K562 (cell line): ENCODE data around the gene ATXN1L. TPM values are rescaled to one million over a fixed set of nuclear protein-coding genes. Genes with fewer than 3 reads are reported as not detected.

Source experiments
- ATAC-seq: fragments of 200-7000 bp; cut with Tn5 transposase; 3 replicates; pipeline ENCODE4 v1.9.1; 2020; ENCODE audit warnings: moderate library complexity
- BruUV-seq: library from RNA; stranded (reverse); fragments of 400-500 nt; replicated peaks from 2 replicates; lab custom pipeline; 2021; lab: Mats Ljungman, UMichigan
- CTCF ChIA-PET: fragments of 300-600 bp; formaldehyde crosslinking; extraction: SDS; loops from one replicate; lab custom pipeline; 2021; ENCODE audit warnings: low intra/inter-chr PET ratio; lab: Yijun Ruan, JAX
- POLR2A ChIA-PET: fragments of 300-600, 350-650 bp; sonication (Branson Sonifier 250); formaldehyde crosslinking; extraction: SDS; loops from one replicate; lab custom pipeline; 2021; ENCODE audit warnings: antibody characterized with exemption, inconsistent platforms; lab: Yijun Ruan, JAX
- DNase-seq, 4 experiments: peaks; one replicate each; pipeline versions ENCODE4 v3.0.0 to v3.0.0-alpha.2; 2011 to 2018; ENCODE audit warnings: low spot score in 3 of 4, mixed read lengths in 3 of 4; ENCODE audit errors: extremely low read depth in 1 of 4
- FAIRE-seq: peaks from 2 replicates; lab custom pipeline; 2011; peaks lifted over from hg19 to GRCh38; lab: Jason Lieb, UNC
- H2AFZ ChIP-seq: 2 replicates; pipeline ENCODE4 v1.6.0; 2011; ENCODE audit warnings: low read depth, low read length, control low read depth, inconsistent platforms
- H3K27ac ChIP-seq: fragments of 200-600 bp; 3 replicates; pipeline ENCODE4 v1.8.0; 2011; ENCODE audit warnings: low read depth, mild to moderate bottlenecking, control low read depth, inconsistent platforms, low read length, moderate library complexity, mixed read lengths; ENCODE audit errors: extremely low read depth
- H3K27me3 ChIP-seq, 2 experiments: fragments of 300-600 bp in 1 of 2; 2 replicates in 1 of 2; 3 replicates in 1 of 2; pipeline versions ENCODE4 v1.6.0 to v1.8.0; 2011; ENCODE audit warnings: inconsistent platforms in 2 of 2, low read length in 2 of 2, mild to moderate bottlenecking in 1 of 2, mixed read lengths in 1 of 2, moderate library complexity in 1 of 2; ENCODE audit not compliant: control insufficient read depth in 2 of 2, insufficient read depth in 2 of 2
- H3K36me3 ChIP-seq: fragments of 300-600 bp; 3 replicates; pipeline ENCODE4 v1.8.0; 2011; ENCODE audit warnings: mild to moderate bottlenecking, low read length, inconsistent platforms; ENCODE audit not compliant: control insufficient read depth, insufficient read depth
- H3K4me1 ChIP-seq, 2 experiments: fragments of 200-600 bp in 1 of 2; replicated peaks in 1 of 2; 2 replicates in 1 of 2; 3 replicates in 1 of 2; pipeline versions ENCODE4 v1.5.1 to v1.8.0; 2011; ENCODE audit warnings: inconsistent platforms in 2 of 2, low read length in 2 of 2, mild to moderate bottlenecking in 1 of 2, mixed read lengths in 1 of 2, moderate library complexity in 1 of 2; ENCODE audit not compliant: control insufficient read depth in 2 of 2, insufficient read depth in 2 of 2
- H3K4me2 ChIP-seq: 2 replicates; pipeline ENCODE4 v1.6.1; 2011; ENCODE audit warnings: low read length, control low read depth, inconsistent platforms, mixed read lengths; ENCODE audit not compliant: insufficient read depth
- H3K4me3 ChIP-seq: fragments of 200-600 bp; sonication (generic), shearing (Covaris generic); 2 replicates; pipeline ENCODE4 v1.5.1; 2016; ENCODE audit warnings: control low read depth, inconsistent platforms
- H3K79me2 ChIP-seq: fragments of 200-600 bp; 3 replicates; pipeline ENCODE4 v1.8.0; 2011; ENCODE audit warnings: low read length, inconsistent platforms; ENCODE audit not compliant: control insufficient read depth, insufficient read depth
- H3K9ac ChIP-seq, 2 experiments: 2 replicates each; pipeline versions ENCODE4 v1.6.0 to v1.6.1; 2011; ENCODE audit warnings: low read depth in 2 of 2, low read length in 2 of 2, control low read depth in 1 of 2, inconsistent platforms in 1 of 2, mild to moderate bottlenecking in 1 of 2, mixed read lengths in 1 of 2; ENCODE audit not compliant: insufficient read depth in 1 of 2
- H3K9me1 ChIP-seq: one replicate; pipeline ENCODE4 v1.6.0; 2011; ENCODE audit warnings: inconsistent platforms, mild to moderate bottlenecking, low read length, moderate library complexity; ENCODE audit not compliant: control insufficient read depth, insufficient read depth
- H3K9me3 ChIP-seq: replicated peaks from 2 replicates; pipeline ENCODE4 v1.5.1; 2011; ENCODE audit warnings: low read depth, low read length, inconsistent platforms; ENCODE audit not compliant: control insufficient read depth, insufficient read depth
- H4K20me1 ChIP-seq: replicated peaks from 2 replicates; pipeline ENCODE4 v1.6.1; 2011; ENCODE audit warnings: low read length, inconsistent platforms, mixed read lengths; ENCODE audit not compliant: control insufficient read depth, insufficient read depth
- CBX3 ChIP-seq, 2 experiments: IDR thresholded peaks; 1 replicate in 1 of 2; 2 replicates in 1 of 2; pipeline ENCODE4 v1.6.1; 2012; ENCODE audit warnings: inconsistent platforms in 2 of 2, low read length in 2 of 2, borderline replicate concordance in 1 of 2, control low read depth in 1 of 2
- CSDE1 ChIP-seq, 2 experiments: fragments of 450-650 bp; IDR thresholded peaks; 2 replicates each; pipeline ENCODE4 v1.6.1; 2016; ENCODE audit warnings: mild to moderate bottlenecking in 1 of 2
- EGR1 ChIP-seq: fragments of 450-650 bp; conservative IDR thresholded peaks from 2 replicates; pipeline ENCODE4 v1.6.1; 2017; ENCODE audit warnings: mild to moderate bottlenecking
- HDAC1 ChIP-seq, 2 experiments: fragments of 450-650 bp; IDR thresholded peaks; 2 replicates each; pipeline ENCODE4 v1.6.1; 2016 to 2017; ENCODE audit warnings: inconsistent platforms in 1 of 2, mild to moderate bottlenecking in 1 of 2, moderate library complexity in 1 of 2
- HDAC2 ChIP-seq: fragments of 450-650 bp; IDR thresholded peaks from 2 replicates; pipeline ENCODE4 v1.6.1; 2016; ENCODE audit warnings: mild to moderate bottlenecking
- HMGN3 ChIP-seq: IDR thresholded peaks from 2 replicates; pipeline ENCODE4 v1.6.1; 2011; ENCODE audit warnings: borderline replicate concordance, low read depth, mild to moderate bottlenecking, mixed read lengths, low read length; ENCODE audit not compliant: insufficient read length; ENCODE audit errors: extremely low read depth
- MYC ChIP-seq, 2 experiments: fragments of 250-450 bp in 1 of 2; sonication (Bioruptor Pico) in 1 of 2; IDR thresholded peaks; 2 replicates each; pipeline versions ENCODE4 v1.5.1 to v1.6.1; 2012 to 2021; ENCODE audit warnings: low read depth in 2 of 2, borderline replicate concordance in 1 of 2, improper control_type of control experiment in 1 of 2, low read length in 1 of 2, mild to moderate bottlenecking in 1 of 2, moderate library complexity in 1 of 2
- NFE2L1 ChIP-seq: fragments of 450-650 bp; IDR thresholded peaks from 2 replicates; pipeline ENCODE4 v1.6.1; 2016; ENCODE audit warnings: missing genetic modification characterization, low read depth, mild to moderate bottlenecking, missing compliant biosample characterization, moderate library complexity, borderline replicate concordance
- RBM39 ChIP-seq: fragments of 200-400 bp; formaldehyde crosslinking; optimal IDR thresholded peaks from 2 replicates; pipeline ENCODE3; 2018; ENCODE audit warnings: low read depth, low read length
- SIN3A ChIP-seq, 2 experiments: fragments of 150-350 bp in 1 of 2; IDR thresholded peaks; 2 replicates each; pipeline ENCODE4 v1.6.1; 2011 to 2016; ENCODE audit warnings: borderline replicate concordance in 2 of 2, low read depth in 2 of 2, low read length in 2 of 2, mild to moderate bottlenecking in 2 of 2, moderate library complexity in 2 of 2; ENCODE audit not compliant: control insufficient read depth in 1 of 2
- SMARCE1 ChIP-seq: fragments of 450-650 bp; IDR thresholded peaks from 2 replicates; pipeline ENCODE4 v1.7.1; 2016; ENCODE audit warnings: mild to moderate bottlenecking
- TBL1XR1 ChIP-seq, 2 experiments: IDR thresholded peaks; 2 replicates each; pipeline ENCODE4 v1.6.1; 2012; ENCODE audit warnings: improper control_type of control experiment in 2 of 2, low read length in 2 of 2, mild to moderate bottlenecking in 1 of 2
- TFAM ChIP-seq: fragments of 250-450 bp; sonication (Bioruptor Pico); conservative IDR thresholded peaks from 2 replicates; pipeline ENCODE4 v1.5.0; 2021; ENCODE audit warnings: mild to moderate bottlenecking, moderate library complexity
- WGBS: fragments of 100-300 bp; shearing (Covaris generic); methylation state at CpG from one replicate; pipeline ENCODE4 v1.1.6; 2016; ENCODE audit warnings: low coverage, mixed read lengths; ENCODE audit not compliant: insufficient coverage; ENCODE audit errors: missing lambda C conversion rate; 5-methylcytosine and 5-hydroxymethylcytosine counted together
- in situ Hi-C: fragments of 300-500 bp; cut with MboI; formaldehyde crosslinking; loops from 4 replicates; pipeline ENCODE4 v1.15.0; 2018; ENCODE audit warnings: inconsistent platforms, mixed read lengths
- intact Hi-C: fragments of 100-400 bp; cut with micrococcal nuclease; formaldehyde crosslinking; loops from 2 replicates; pipeline ENCODE4 v1.14.2; 2022
- polyA plus RNA-seq, 8 experiments: library from polyadenylated mRNA; depleted of rRNA in 4 of 8; stranded (reverse) in 5 of 8; unstranded in 3 of 8; fragments of >200 nt; fragmentation: Nextera tagmentation in 2 of 8; fragmentation: Illumina TruSeq in 1 of 8; extraction: Ambion mirVana in 2 of 8; extraction: Trizol in 1 of 8; gene quantifications; 2 replicates each; pipeline versions ENCODE4 v1.2.1 to v1.2.3, GENCODE V29; 2011 to 2014; ENCODE audit warnings: inconsistent platforms in 1 of 8, missing spikeins in 1 of 8
- total RNA-seq, 7 experiments: library from RNA; depleted of rRNA in 6 of 7; stranded (reverse); fragments of >200 nt in 6 of 7; fragmentation: Illumina TruSeq in 2 of 7; extraction: Trizol in 2 of 7; gene quantifications; 2 replicates each; pipeline versions ENCODE4 v1.2.1 to v1.2.3, GENCODE V29; 2011 to 2021; ENCODE audit warnings: low replicate concordance in 1 of 7
- TF ChIP-seq, protein P1 (sequence below): fragments of 450-650 bp; formaldehyde crosslinking; conservative IDR thresholded peaks from 2 replicates; pipeline ENCODE4 v1.4.0; 2022; ENCODE audit warnings: mild to moderate bottlenecking, missing genetic modification characterization
- TF ChIP-seq, protein P2 (sequence below): fragments of 450-650 bp; IDR thresholded peaks from 2 replicates; pipeline ENCODE4 v1.6.1; 2016; ENCODE audit warnings: antibody characterized with exemption
- TF ChIP-seq, protein P3 (sequence below): sonication (generic); formaldehyde crosslinking; IDR thresholded peaks from 2 replicates; pipeline ENCODE4 v1.8.0; 2023; ENCODE audit warnings: mild to moderate bottlenecking, missing genetic modification reagents

The ATXN1L gene
- total and polyA plus RNA-seq, 9 of the 15 experiments (the other 6 are each of a cell fraction or from before 2014, with no cell fraction given): 1.4 to 11.3 (median 9.3) TPM

DNA sequence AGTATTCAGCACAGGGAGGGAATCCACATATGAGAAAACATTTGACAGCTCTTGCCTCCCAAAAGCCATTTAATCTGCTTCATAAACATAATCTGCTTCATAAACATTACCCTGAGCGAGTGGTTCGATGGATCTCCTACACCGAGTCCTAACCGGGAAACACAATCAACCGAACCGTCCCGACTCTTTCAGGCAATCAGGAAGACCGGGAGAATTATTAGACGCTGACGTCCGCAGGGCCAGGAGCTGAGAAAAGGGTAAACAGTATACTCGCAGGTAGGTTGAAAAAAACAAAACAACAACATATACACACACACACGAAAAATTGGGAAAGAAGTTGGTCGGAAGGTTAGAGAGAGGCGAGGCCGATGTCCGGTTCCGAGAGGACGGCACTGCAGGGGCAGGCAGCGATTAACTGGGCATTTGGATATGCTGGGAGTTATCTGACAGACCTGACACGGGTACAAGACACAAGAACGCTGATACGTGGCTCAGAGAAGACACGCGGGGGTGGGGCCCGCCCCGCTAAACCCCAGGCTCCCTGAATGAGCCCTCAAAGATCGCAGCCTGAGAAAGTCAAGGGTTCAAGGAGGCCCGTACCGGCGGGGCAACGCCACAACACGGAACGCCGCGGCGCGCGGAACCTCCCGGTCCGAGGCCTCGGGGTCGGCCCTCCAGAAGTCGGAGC is 37.7 kb upstream of the ATXN1L start:
- Histone ChIP-seq H3K4me3 (peak overlapping the region; percentile 68), H3K27ac (peak overlapping the region; percentile 100), H3K4me2 (peak overlapping the region; percentile 99), H3K9me1 (no peaks in the 10 kb centered on the region), H4K20me1 (no peaks in the 10 kb centered on the region; the same call in none of the 2 replicates), H3K79me2 (peaks cover 57% of the 10 kb centered on the region), H3K9ac (peak overlapping the region; percentile 96 to 99), H3K36me3 (peaks cover 24% of the 10 kb centered on the region; the same call in 2 of the 3 replicates), H3K9me3 (no peaks in the 10 kb centered on the region), H3K27me3 (no peaks in the 10 kb centered on the region; a peak in 1 of 5 replicates), H2AFZ (peak overlapping the region; percentile 99), H3K4me1 (peaks cover 4 to 8% of the 10 kb centered on the region in 2 experiments; a peak in 4 of 5 replicates)
- under 1% methylated on average over 43 of the region's 44 CpGs for WGBS
- DNase-seq (peak in 3 of 4 experiments; percentile 68 to 78 (median 69)), ATAC-seq (peak; percentile 79), FAIRE-seq (peak; percentile 61)
- ChIA-PET POLR2A (interaction anchor here (0.6 to 3.3 kb wide), 20 partner anchors 8 to 398 kb away, joined by 3 to 25 read pairs (median 3); partner anchors contain the start of gene ZNF821), CTCF (no interaction called here)
- no TSS peak for BruUV-seq
- intact Hi-C loops: loop anchor here (2.0 to 5.0 kb wide), 2 partner anchors 19 to 39 kb away; partner anchors contain the start of gene ATXN1L
- in situ Hi-C loops: no loop called here
- no peak for TF ChIP-seq NFE2L1
- peak; percentile 36 for TF ChIP-seq MYC (IDR thresholded peaks at IDR 0.05; ENCODE audit: low read depth, low read length)
- no peak for TF ChIP-seq MYC (CRISPR knock-in tag; IDR thresholded peaks at IDR 0.05; ENCODE audit: borderline replicate concordance, low read depth)
- TF ChIP-seq CBX3 (IDR thresholded peaks at IDR 0.05; ENCODE audit: borderline replicate concordance in 1 of 2, low read length in 2 of 2): no peak
- TF ChIP-seq SIN3A (IDR thresholded peaks at IDR 0.05; ENCODE audit: borderline replicate concordance in 2 of 2, control insufficient read depth in 1 of 2, low read depth in 2 of 2, low read length in 2 of 2): 0 out of 4 replicates have a peak, but pooled peaks of 1 of the 2 experiments have one; percentile 7
- TF ChIP-seq HMGN3: peak; percentile 27
- peak in 1 of 2 experiments; percentile 28; a peak in 1 of 4 replicates for TF ChIP-seq TBL1XR1 (IDR thresholded peaks at IDR 0.05; ENCODE audit: low read length in 2 of 2)
- TF ChIP-seq HDAC2: 0 out of 2 replicates have a peak, but pooled peaks have one; percentile 11
- TF ChIP-seq EGR1: peak; percentile 27; the same call in 1 of the 2 replicates
- TF ChIP-seq, protein P1, sequence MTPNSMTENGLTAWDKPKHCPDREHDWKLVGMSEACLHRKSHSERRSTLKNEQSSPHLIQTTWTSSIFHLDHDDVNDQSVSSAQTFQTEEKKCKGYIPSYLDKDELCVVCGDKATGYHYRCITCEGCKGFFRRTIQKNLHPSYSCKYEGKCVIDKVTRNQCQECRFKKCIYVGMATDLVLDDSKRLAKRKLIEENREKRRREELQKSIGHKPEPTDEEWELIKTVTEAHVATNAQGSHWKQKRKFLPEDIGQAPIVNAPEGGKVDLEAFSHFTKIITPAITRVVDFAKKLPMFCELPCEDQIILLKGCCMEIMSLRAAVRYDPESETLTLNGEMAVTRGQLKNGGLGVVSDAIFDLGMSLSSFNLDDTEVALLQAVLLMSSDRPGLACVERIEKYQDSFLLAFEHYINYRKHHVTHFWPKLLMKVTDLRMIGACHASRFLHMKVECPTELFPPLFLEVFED (CRISPR knock-in tag): no peak
- TF ChIP-seq, protein P2, sequence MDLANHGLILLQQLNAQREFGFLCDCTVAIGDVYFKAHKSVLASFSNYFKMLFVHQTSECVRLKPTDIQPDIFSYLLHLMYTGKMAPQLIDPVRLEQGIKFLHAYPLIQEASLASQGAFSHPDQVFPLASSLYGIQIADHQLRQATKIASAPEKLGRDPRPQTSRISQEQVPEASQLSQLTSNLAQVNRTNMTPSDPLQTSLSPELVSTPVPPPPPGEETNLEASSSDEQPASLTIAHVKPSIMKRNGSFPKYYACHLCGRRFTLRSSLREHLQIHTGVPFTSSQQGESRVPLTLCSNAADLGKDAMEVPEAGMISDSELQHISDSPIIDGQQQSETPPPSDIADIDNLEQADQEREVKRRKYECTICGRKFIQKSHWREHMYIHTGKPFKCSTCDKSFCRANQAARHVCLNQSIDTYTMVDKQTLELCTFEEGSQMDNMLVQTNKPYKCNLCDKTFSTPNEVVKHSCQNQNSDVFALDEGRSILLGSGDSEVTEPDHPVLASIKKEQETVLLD: 0 out of 2 replicates have a peak, but pooled peaks have one; percentile 34
- no peak for TF ChIP-seq RBM39
- TF ChIP-seq TFAM (CRISPR knock-in tag): no peak
- no peak for TF ChIP-seq CSDE1 (IDR thresholded peaks at IDR 0.05)
- peak in 1 of 2 experiments; percentile 43; a peak in 1 of 4 replicates for TF ChIP-seq HDAC1 (IDR thresholded peaks at IDR 0.05)
- peak; percentile 55; the same call in 1 of the 2 replicates for TF ChIP-seq SMARCE1
- TF ChIP-seq, protein P3, sequence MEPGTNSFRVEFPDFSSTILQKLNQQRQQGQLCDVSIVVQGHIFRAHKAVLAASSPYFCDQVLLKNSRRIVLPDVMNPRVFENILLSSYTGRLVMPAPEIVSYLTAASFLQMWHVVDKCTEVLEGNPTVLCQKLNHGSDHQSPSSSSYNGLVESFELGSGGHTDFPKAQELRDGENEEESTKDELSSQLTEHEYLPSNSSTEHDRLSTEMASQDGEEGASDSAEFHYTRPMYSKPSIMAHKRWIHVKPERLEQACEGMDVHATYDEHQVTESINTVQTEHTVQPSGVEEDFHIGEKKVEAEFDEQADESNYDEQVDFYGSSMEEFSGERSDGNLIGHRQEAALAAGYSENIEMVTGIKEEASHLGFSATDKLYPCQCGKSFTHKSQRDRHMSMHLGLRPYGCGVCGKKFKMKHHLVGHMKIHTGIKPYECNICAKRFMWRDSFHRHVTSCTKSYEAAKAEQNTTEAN (CRISPR knock-in tag): 0 out of 2 replicates have a peak, but pooled peaks have one; percentile 21
